NOMO-1 treated with dmso at 0.1 percent for 144 hours (cell line): Measurements from ENCODE around the gene PDHX.

Source experiments
- DNase-seq: peaks from one replicate; lab custom pipeline; 2025; ENCODE audit not compliant: unreplicated experiment; lab: John Stamatoyannopoulos, UW

PDHX gene

GRCh38 chr11:35043936-35044335, 127.5 kb downstream of the PDHX start:
- no peak for DNase-seq

DNA sequence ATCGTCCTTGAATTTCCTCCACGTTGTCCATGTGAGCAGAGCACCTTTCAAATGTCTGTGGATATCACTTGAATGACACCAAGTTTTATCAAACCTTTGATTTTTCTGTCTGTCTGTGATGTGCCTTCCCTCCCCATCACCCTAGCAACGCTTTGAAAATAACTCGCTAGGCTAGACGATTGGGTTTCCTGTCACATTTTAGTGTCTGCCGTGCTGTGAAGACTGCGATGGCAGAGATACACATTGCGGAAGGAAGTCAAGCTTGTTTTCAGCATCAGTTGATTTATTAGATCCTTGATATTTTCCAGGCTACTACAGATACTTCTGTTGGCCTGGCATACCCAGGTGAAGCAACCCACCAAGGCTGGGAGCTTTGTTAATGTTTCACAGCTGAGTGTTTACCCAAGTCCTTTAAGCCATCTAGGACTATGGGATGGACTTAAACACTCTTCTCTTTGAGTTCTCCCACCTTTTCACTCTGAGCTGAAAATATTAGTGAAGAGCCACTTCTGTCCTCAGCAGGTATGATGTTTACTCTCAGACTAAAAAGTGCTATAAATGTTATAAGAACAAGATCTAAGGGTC, 128.9 kb downstream of the PDHX start:
- DNase-seq = no peak
